Ascending aorta (tissue), 2 donors: ENCODE measurements around the gene PSORS1C1. TPM values are rescaled to one million over a fixed set of nuclear protein-coding genes. Genes with fewer than 3 reads are reported as not detected.

ENCODE experiments used
- DNase-seq, 2 donors: peaks; one replicate each; pipeline ENCODE4 v3.0.0-alpha.2; 2019; ENCODE audit warnings: low spot score in 2 of 2
- H3K27ac ChIP-seq, 2 donors: fragments of 200-600 bp; sonication (generic); one replicate each; pipeline ENCODE4 v1.5.1; 2016 to 2017; ENCODE audit warnings: mild to moderate bottlenecking in 1 of 2
- H3K27me3 ChIP-seq: fragments of 200-600 bp; sonication (generic); one replicate; pipeline ENCODE4 v1.5.1; 2017
- H3K36me3 ChIP-seq, 2 donors: fragments of 200-600 bp; sonication (generic); one replicate each; pipeline ENCODE4 v1.5.1; 2016
- H3K4me1 ChIP-seq, 2 donors: fragments of 200-600 bp; sonication (generic); one replicate each; pipeline ENCODE4 v1.5.1; 2016 to 2017; ENCODE audit warnings: mild to moderate bottlenecking in 1 of 2
- H3K4me3 ChIP-seq, 2 donors: fragments of 200-600 bp; sonication (generic); one replicate each; pipeline ENCODE4 v1.5.1; 2016 to 2017; ENCODE audit warnings: mild to moderate bottlenecking in 1 of 2
- H3K9me3 ChIP-seq, 2 donors: fragments of 200-600 bp; sonication (generic); one replicate each; pipeline ENCODE4 v1.5.1; 2016
- CTCF ChIP-seq, 3 experiments: fragments of 200-600 bp in 2 of 3; fragments of 450-650 bp in 1 of 3; sonication (generic) in 2 of 3; IDR thresholded peaks; one replicate each; pipeline ENCODE4 v1.5.1; 2016 to 2019; ENCODE audit warnings: antibody characterized with exemption in 3 of 3, mild to moderate bottlenecking in 1 of 3, moderate library complexity in 1 of 3
- intact Hi-C: fragments of 100-400 bp; cut with DNase I; formaldehyde crosslinking; loops from one replicate; pipeline ENCODE4 v1.15.1; 2023
- total RNA-seq: library from RNA; depleted of rRNA; stranded (reverse); fragments of >200 nt; gene quantifications from one replicate; pipeline ENCODE4 v1.1.0, GENCODE V29; 2016

PSORS1C1 gene
- total RNA-seq, 1 donor from 2014 or later = not detected

- no peaks in the 10 kb centered on the region for H3K9me3 ChIP-seq
- no peaks in the 10 kb centered on the region for H3K4me1 ChIP-seq
- no peak for TF ChIP-seq CTCF (IDR thresholded peaks at IDR 0.05)
- intact Hi-C loops = no loop called here
- no peaks in the 10 kb centered on the region for H3K27me3 ChIP-seq
- no peak overlapping the region for H3K27ac ChIP-seq
- no peaks in the 10 kb centered on the region for H3K36me3 ChIP-seq
- no peak overlapping the region for H3K4me3 ChIP-seq
- no peak for DNase-seq
These were observed 16.2 kb downstream of the PSORS1C1 start for GRCh38 chr6:31130751-31131150.

GRCh38 chr6:31131595-31131994, 17.0 kb downstream of the PSORS1C1 start:
- H3K9me3 ChIP-seq = no peaks in the 10 kb centered on the region
- intact Hi-C loops = no loop called here
- no peak overlapping the region for H3K27ac ChIP-seq
- DNase-seq = no peak
- no peak for TF ChIP-seq CTCF (IDR thresholded peaks at IDR 0.05)
- no peaks in the 10 kb centered on the region for H3K4me1 ChIP-seq
- H3K36me3 ChIP-seq = no peaks in the 10 kb centered on the region
- no peaks in the 10 kb centered on the region for H3K27me3 ChIP-seq
- H3K4me3 ChIP-seq = no peak overlapping the region

- H3K27ac ChIP-seq = no peak overlapping the region
- no peaks in the 10 kb centered on the region for H3K36me3 ChIP-seq
- no peak for TF ChIP-seq CTCF (IDR thresholded peaks at IDR 0.05)
- no peak for DNase-seq
- no peaks in the 10 kb centered on the region for H3K9me3 ChIP-seq
- H3K4me1 ChIP-seq = no peaks in the 10 kb centered on the region
- intact Hi-C loops = no loop called here
- H3K4me3 ChIP-seq = no peak overlapping the region
- H3K27me3 ChIP-seq = no peaks in the 10 kb centered on the region
These were observed 18.2 kb downstream of the PSORS1C1 start for GRCh38 chr6:31132806-31133205.

- Histone ChIP-seq H3K9me3 (no peaks in the 10 kb centered on the region), H3K36me3 (no peaks in the 10 kb centered on the region), H3K27ac (no peak overlapping the region), H3K4me1 (no peaks in the 10 kb centered on the region), H3K27me3 (no peaks in the 10 kb centered on the region), H3K4me3 (no peak overlapping the region)
- no peak for DNase-seq
- intact Hi-C loops = loop anchor here (5.0 kb wide), 1 partner anchor 137 kb away; the partner anchor contains the start of gene HLA-C
- TF ChIP-seq CTCF (IDR thresholded peaks at IDR 0.05) = no peak
These were observed 21.1 kb downstream of the PSORS1C1 start for GRCh38 chr6:31135710-31136109.

GRCh38 chr6:31138982-31139381, 24.4 kb downstream of the PSORS1C1 start, which contains the start of gene PSORS1C2:
TSS of gene PSORS1C2 (minus strand) at chr6:31139066. CDS start at chr6:31139026, 40 bp downstream.
- intact Hi-C loops = loop anchor here (5.0 kb wide), 1 partner anchor 133 kb away; the partner anchor contains the start of gene HLA-C
- no peak for DNase-seq

More at GRCh38 chr6:31138982-31139381, 24.4 kb downstream of the PSORS1C1 start, which contains the start of gene PSORS1C2:
- Histone ChIP-seq H3K27ac (no peak within 1 kb of the TSS), H3K36me3 (no peaks in the 10 kb centered on the region), H3K9me3 (no peaks in the 10 kb centered on the region), H3K4me3 (no peak within 1 kb of the TSS), H3K4me1 (peaks cover 0 to 4% of the 10 kb centered on the region in 2 donors), H3K27me3 (no peaks in the 10 kb centered on the region)
- no peak for TF ChIP-seq CTCF (IDR thresholded peaks at IDR 0.05)
